Thyroid gland (tissue), 4 donors: ENCODE data around the gene TLR3. TPM values are rescaled to one million over a fixed set of nuclear protein-coding genes. Genes with fewer than 3 reads are reported as not detected.
A peak's percentile ranks its signal among the peaks of the same experiment; 100 is the strongest.

Experiments
- DNase-seq, 2 donors: peaks; one replicate each; pipeline ENCODE4 v3.0.0-alpha.2; 2019
- H3K27ac ChIP-seq, 3 donors: fragments of 200-600 bp; sonication (generic); 1 replicate in 2 of 3; 2 replicates in 1 of 3; pipeline ENCODE4 v1.5.1; 2016 to 2019; ENCODE audit warnings: mild to moderate bottlenecking in 1 of 3, moderate library complexity in 1 of 3
- H3K27me3 ChIP-seq: fragments of 200-600 bp; sonication (generic); one replicate; pipeline ENCODE4 v1.5.1; 2019
- H3K36me3 ChIP-seq, 2 donors: fragments of 200-600 bp; sonication (generic); one replicate each; pipeline ENCODE4 v1.5.1; 2016 to 2019
- H3K4me1 ChIP-seq, 2 donors: fragments of 200-600 bp; sonication (generic); one replicate each; pipeline ENCODE4 v1.5.1; 2017 to 2019
- H3K4me3 ChIP-seq, 3 donors: fragments of 200-600 bp; sonication (generic); replicated peaks in 1 of 3; 1 replicate in 2 of 3; 2 replicates in 1 of 3; pipeline ENCODE4 v1.5.1; 2016; ENCODE audit warnings: mild to moderate bottlenecking in 1 of 3
- H3K9me3 ChIP-seq: fragments of 200-600 bp; sonication (generic); one replicate; pipeline ENCODE4 v1.5.1; 2017
- CTCF ChIP-seq, 6 experiments: fragments of 200-600 bp in 3 of 6; fragments of 450-650 bp in 3 of 6; sonication (generic) in 3 of 6; IDR thresholded peaks; one replicate each; pipeline ENCODE4 v1.5.1; 2016 to 2019; ENCODE audit warnings: antibody characterized with exemption in 6 of 6, mild to moderate bottlenecking in 2 of 6, inconsistent platforms in 1 of 6, moderate library complexity in 1 of 6
- POLR2A ChIP-seq, 2 donors: fragments of 450-650 bp; IDR thresholded peaks; one replicate each; pipeline ENCODE4 v1.6.1; 2017; ENCODE audit warnings: antibody characterized with exemption in 2 of 2, mild to moderate bottlenecking in 2 of 2, moderate library complexity in 1 of 2
- WGBS, 2 donors: methylation state at CpG; one replicate each; pipeline ENCODE4 v1.1.5; 2017; 5-methylcytosine and 5-hydroxymethylcytosine counted together
- intact Hi-C: fragments of 100-400 bp; cut with DNase I; formaldehyde crosslinking; loops from one replicate; pipeline ENCODE4 v1.15.1; 2023
- total RNA-seq, 4 donors: library from RNA; depleted of rRNA; stranded (reverse); fragments of >200 nt; gene quantifications; one replicate each; pipeline ENCODE4 v1.2.3, GENCODE V29; 2016

Gene TLR3
- total RNA-seq, 4 donors from 2014 or later: 6.5 to 13.1 (median 10.0) TPM

DNA sequence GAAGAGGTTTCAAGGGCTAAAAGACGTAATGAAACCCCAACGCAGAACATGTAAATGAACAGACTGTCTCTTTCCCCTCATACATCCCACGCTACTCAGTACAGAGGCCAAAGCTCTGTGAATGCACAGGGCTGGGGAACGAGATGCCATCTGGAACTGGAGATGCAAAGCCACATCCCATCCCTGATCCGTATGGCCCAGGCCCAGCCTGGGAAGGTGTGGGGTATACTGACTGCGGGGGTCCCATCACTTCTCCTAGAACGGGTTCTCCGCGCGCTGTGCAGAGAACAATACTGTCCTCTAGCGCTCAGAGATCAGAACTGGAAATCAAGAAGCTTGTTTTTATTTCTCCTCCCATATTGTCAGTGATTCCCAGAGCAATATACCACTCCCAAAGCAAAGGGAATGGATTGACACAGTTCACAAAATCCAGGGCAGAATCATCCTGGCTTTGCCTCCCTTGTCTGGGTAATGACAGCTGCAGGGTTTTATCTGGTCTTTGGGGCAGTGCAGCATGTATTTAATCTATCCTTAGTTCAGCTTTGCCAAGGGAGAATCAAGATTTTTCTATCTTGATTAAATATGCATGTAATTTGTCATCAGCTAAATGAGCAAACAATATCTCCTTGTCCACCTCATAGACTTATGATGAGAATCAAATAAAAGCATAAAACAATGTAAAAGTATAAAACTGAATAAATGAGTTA is 47.3 kb upstream of the TLR3 start:
- Histone ChIP-seq H3K9me3 (no peaks in the 10 kb centered on the region), H3K27me3 (no peaks in the 10 kb centered on the region), H3K36me3 (no peaks in the 10 kb centered on the region), H3K27ac (peak overlapping the region; percentile 16 to 91 (median 85)), H3K4me3 (no peak overlapping the region), H3K4me1 (peaks cover 42 to 68% of the 10 kb centered on the region in 2 donors)
- peak in 1 of 2 donors; percentile 29 for DNase-seq
- no peak for TF ChIP-seq POLR2A (IDR thresholded peaks at IDR 0.05)
- TF ChIP-seq CTCF (IDR thresholded peaks at IDR 0.05): peak; percentile 53 to 95 (median 88)
- intact Hi-C loops: loop anchor here (10.0 kb wide), 1 partner anchor 207 kb away; the partner anchor contains the start of gene SORBS2
- WGBS, 2 donors: 15 to 26% methylated on average over 11 of the region's 11 CpGs

GRCh38 chr4:186023975-186024374 is 45.0 kb upstream of the TLR3 start:
- WGBS, 2 donors: 41 to 56% methylated on average over 13 to 14 of the region's 14 CpGs
- intact Hi-C loops: loop anchor here (10.0 kb wide), 1 partner anchor 209 kb away; the partner anchor contains the start of gene SORBS2

DNA sequence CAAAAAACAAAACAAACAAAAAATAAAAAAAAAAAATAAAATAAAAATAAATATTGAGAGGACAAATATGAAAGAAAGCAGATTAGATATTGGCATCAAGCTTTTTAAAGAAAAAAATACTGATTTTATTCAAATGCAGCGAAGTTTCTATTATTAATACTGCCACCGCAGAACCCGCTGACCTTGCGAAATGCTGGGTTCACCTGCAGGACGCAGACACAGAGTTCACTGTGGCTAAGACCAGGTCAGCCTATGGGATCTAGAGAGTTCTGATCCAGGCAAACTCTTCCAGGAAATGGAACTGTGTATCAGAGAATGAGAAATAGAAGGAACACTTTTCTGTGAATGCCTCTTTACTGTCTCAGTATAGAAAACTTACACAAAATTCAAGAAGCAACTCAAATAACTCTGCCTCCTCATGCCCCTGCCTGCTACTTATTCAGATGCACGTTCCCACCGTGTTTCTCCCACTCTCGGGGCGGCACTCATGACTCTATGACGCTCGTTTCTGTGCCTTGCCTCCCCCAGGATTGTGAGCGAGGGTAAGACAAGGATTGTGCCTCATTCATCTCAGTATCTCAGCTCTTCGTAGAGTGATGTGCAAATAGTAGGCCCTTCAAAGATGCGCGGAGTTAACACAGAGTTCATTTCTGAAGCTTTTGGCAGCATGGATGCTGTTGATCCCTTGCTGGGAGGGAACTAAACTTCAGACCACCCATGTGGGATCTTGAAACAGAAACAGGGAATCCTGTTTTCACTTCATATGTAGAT is 44.1 kb upstream of the TLR3 start:
- WGBS, 2 donors: 89 to 95% methylated on average over 15 of the region's 15 CpGs
- H3K36me3 ChIP-seq: no peaks in the 10 kb centered on the region
- H3K27me3 ChIP-seq: no peaks in the 10 kb centered on the region
- no peaks in the 10 kb centered on the region for H3K9me3 ChIP-seq
- H3K4me3 ChIP-seq: no peak overlapping the region
- peaks cover 37 to 53% of the 10 kb centered on the region in 2 donors for H3K4me1 ChIP-seq
- TF ChIP-seq CTCF (IDR thresholded peaks at IDR 0.05) (no peak), POLR2A (IDR thresholded peaks at IDR 0.05) (no peak)
- H3K27ac ChIP-seq: peak overlapping the region; percentile 85 to 91 (median 87)
- DNase-seq: no peak
- intact Hi-C loops: loop anchor here (10.0 kb wide), 1 partner anchor 210 kb away; the partner anchor contains the start of gene SORBS2

More at GRCh38 chr4:186023975-186024374, 45.0 kb upstream of the TLR3 start:
- Histone ChIP-seq H3K9me3 (no peaks in the 10 kb centered on the region), H3K36me3 (no peaks in the 10 kb centered on the region), H3K4me3 (no peak overlapping the region), H3K27me3 (no peaks in the 10 kb centered on the region), H3K4me1 (peaks cover 36 to 56% of the 10 kb centered on the region in 2 donors), H3K27ac (peak overlapping the region; percentile 85 to 91 (median 87))
- peak; percentile 90 to 92 for DNase-seq
- TF ChIP-seq POLR2A (IDR thresholded peaks at IDR 0.05) (peak in 1 of 2 donors; percentile 62), CTCF (IDR thresholded peaks at IDR 0.05) (no peak)

DNA sequence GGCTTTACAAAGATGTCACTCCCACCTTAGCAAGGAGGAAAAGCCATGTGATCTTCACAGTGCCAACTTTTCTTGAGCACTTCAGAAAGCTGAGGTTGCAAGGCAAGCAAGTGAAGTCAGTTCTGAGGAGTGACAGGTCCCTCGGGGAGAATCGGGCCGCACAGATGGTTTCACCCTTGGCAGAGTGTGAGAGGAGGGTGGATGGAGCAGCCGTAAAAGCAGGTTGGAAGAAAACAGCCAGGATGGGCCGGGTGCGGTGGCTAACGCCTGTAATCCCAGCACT is 43.6 kb upstream of the TLR3 start:
- TF ChIP-seq CTCF (IDR thresholded peaks at IDR 0.05): no peak
- 60 to 66% methylated on average over 7 of the region's 7 CpGs for WGBS, 2 donors
- peaks cover 39 to 52% of the 10 kb centered on the region in 2 donors for H3K4me1 ChIP-seq

More for the DNA sequence above, 43.6 kb upstream of the TLR3 start:
- no peaks in the 10 kb centered on the region for H3K36me3 ChIP-seq
- no peak overlapping the region for H3K4me3 ChIP-seq
- DNase-seq: no peak
- H3K9me3 ChIP-seq: no peaks in the 10 kb centered on the region
- peak overlapping the region in 2 of 3 donors; percentile 21 to 85 for H3K27ac ChIP-seq
- H3K27me3 ChIP-seq: no peaks in the 10 kb centered on the region
- intact Hi-C loops: loop anchor here (10.0 kb wide), 1 partner anchor 211 kb away; the partner anchor contains the start of gene SORBS2
